ENCODE measurements around the gene ANG.
"Not testable (repeated sequence)": the region's sequence is repeated elsewhere in the genome, so short reads cannot be mapped to it uniquely, and the experiment has no call there.

ANG gene

DNA sequence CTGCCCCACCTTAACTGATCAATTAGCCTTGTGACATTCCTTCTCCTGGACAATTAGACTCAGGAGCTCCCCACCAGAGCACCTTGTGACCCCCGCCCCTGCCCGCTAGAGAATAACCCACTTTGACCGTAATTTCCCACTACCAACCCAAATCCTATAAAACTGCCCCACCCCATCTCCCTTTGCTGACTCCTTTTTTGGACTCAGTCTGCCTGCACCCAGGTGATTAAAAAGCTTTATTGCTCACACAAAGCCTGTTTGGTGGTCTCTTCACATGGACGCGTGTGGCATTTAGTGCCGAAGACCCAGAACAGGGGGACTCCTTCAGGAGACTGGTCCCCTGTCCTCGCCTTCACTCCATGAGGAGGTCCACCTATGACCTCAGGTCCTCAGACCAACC is 12.4 kb downstream of the ANG start:
- not testable (repeated sequence) for DNase-seq

DNA sequence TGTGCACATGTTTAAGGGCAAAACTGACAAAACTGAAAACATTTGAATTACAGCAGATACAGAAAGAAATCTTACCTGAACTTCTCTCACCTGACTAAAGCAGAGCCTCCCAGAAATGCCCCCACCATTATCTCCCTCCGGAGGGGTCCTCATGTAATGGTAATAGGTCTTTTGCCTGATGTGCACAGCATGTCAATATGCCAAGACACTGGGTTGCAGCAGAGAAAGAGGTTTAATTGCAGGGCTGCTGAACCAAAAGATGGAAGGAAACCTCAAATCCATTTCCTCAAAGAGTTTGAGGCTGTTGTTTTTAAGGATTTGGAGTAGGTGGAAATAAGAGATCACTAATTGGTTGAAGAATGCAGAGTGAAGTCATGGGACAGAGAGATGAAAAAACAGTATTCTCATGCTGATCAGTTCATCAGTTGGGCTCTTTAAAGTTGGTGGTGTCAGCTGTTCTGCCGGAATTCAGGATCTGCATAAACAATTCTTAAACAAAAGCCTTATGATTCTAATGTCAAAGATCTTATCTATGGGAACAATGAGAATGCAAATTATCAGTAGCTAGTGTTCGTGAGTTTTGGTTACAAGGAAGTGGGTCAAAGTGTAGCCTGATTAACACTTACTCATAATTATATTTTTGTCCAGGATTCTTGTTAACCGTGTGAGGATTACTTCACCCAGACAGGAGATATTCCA is 18.2 kb downstream of the ANG start:
- no peak for DNase-seq

- DNase-seq = no peak
These were observed 19.1 kb downstream of the ANG start for GRCh38 chr14:20707622-20708021.

- no peak for DNase-seq
These were observed 22.7 kb downstream of the ANG start for GRCh38 chr14:20711261-20711660.

DNA sequence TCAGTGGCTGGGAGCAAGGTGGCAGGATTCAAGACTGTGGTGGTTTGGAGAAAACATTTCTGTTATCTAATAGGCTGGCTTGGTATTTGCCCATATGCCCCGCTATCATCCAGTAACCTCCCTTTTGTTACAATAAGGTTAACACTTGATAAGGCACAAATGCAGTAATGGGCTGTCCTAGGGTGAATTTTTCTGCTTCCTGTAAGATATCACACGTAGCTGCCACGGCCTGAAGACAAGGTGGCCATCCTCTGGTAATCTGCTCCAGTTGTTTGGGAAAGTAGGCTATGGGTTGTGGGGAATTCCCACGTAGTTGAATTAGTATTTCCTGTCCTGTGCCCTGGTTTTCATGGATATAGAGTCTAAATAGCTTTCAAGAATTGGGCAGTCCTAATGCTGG is 23.1 kb downstream of the ANG start:
- DNase-seq = no peak

DNA sequence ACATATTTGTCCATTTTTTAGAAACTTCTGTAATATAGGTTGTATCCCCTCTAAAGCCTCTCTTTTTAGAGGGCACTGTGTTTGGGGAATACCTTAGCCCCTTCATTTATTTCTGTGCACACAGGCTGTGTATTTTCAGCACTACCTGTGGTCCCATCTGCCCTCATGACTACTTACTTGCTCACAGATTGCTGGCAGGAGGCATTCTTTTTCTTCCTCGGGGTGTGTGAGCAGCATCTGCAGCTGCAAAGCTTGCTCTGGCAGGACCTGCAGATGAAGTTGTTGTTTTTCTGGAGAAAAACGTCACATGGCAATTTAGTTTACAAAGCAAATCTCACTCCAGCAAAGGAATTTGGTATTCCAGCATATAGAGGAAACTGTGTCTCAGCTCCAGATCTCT is 24.3 kb downstream of the ANG start:
- no peak for DNase-seq

DNA sequence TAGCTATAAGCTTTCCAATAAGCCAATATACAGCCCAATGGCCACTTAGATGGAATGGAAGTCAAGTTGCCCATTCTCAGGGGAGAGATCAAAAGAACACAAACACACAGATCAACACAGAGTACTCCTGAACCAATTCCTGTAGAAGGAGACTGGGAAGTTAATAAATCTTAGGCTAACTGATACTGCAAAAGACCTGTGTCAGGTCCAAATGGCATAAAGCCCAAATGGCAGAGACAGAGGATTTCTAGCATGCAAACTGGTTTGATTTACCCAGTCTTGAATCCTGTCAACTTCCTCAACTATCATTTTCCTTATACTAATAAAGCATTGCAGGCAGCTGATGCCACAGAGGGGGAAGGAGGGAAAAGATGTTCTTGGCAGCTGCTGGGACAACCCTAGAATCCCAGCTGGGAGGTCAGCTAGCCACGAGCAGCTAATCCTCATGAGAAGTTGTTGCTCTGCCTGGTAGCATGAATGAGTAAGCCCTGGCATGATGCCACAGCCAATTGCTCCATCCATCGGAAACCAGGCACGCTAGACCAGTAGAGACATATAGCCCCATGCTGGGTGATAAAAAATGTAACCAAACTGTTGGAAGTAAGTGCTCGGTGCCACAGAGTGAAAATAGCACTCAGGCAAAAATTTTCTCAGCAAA is 26.2 kb downstream of the ANG start:
- DNase-seq = no peak

GRCh38 chr14:20719777-20720176 is 31.2 kb downstream of the ANG start:
- no peak for DNase-seq

GRCh38 chr14:20720741-20721140 is 32.2 kb downstream of the ANG start:
- no peak for DNase-seq

DNA sequence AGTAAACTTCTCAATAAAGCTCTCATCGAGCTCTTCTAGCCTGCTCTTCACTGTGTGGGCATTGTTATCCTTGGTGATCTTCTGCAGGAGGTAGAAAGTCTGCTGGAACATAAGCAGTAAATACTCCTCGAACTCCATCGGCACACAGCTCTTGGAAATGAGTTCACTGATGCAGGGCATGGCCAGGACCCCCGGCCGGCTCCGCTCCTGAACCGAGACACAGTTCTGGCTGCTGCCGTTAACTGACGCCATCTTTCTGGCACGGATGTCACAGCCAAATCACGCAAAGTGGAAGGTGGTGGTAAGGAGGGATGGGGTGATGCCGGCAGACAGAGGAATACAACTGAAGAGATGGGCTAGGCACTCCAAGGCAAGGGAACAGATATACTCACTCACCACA is 33.5 kb downstream of the ANG start:
- no peak for DNase-seq

DNA sequence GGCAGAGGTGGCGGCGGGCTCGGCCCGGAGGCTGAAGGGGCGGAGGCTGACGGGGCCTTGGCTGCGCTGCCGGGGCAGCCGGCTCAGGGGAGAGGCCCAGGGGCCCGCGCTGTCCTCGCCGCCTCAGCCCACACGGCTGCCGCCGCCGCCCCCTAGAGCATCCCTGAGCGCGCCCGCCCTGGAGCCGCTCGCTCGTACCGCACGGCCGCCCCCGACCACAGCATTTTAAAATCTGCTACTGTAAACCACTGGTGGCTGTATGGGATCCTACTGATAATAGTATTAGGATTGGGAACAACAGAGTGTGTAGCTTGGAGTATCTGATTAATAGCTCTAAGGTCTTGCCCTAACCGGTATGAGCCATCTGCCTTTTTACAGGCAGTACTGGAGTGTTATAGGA is 34.9 kb downstream of the ANG start:
- DNase-seq = no peak

DNA sequence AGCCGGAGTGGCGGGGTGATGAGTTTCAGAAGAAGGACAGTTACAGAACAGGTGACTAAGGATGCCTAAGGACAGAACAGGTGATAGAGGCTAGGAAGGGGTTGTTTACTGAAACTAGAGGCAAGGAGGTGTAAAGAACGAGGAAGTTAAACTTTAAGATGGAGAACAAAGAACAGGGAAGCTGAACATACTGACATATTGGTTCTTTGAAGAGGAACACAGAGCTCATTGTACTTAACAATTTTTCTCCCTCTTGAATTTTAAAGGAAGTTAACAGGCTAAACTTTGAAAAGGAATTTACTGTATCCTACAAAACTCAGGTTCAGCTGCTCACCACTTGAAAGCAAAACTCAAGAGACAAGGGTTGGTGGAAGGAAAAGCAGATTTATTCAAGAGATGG is 37.6 kb downstream of the ANG start:
- not testable (repeated sequence) for DNase-seq

GRCh38 chr14:20726531-20726930 is 38.0 kb downstream of the ANG start:
- no peak for DNase-seq

- no peak for DNase-seq
These were observed 42.3 kb downstream of the ANG start for GRCh38 chr14:20730891-20731290.

GRCh38 chr14:20732477-20732876 is 43.9 kb downstream of the ANG start:
- no peak for DNase-seq

GRCh38 chr14:20732979-20733635 is 44.5 kb downstream of the ANG start:
- DNase-seq = no peak

GRCh38 chr14:20733684-20734429 is 45.3 kb downstream of the ANG start:
- no peak for DNase-seq

GRCh38 chr14:20734430-20734806 is 45.9 kb downstream of the ANG start:
- no peak for DNase-seq

- not testable (repeated sequence) for DNase-seq
These were observed 49.7 kb downstream of the ANG start for GRCh38 chr14:20738292-20738691.

DNA sequence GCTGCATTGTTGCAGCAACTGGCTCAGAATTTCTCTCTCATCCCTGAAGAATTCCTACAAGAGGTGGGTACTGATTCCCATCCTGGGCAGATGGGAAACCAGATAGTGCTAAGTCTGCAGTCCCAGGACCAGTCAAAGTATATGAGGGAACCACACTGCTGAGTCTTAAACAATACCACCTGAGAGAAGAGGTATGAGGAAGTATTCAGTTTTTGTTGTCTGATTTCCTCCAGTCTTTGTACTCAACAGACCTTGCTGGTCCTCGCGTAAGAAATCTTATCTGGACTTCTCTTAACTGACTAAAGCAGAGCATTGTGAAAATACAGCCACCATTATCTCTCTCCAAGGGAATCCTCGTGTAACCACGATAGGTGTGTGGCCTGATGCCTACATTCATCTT is 53.6 kb downstream of the ANG start:
- DNase-seq = no peak

DNA sequence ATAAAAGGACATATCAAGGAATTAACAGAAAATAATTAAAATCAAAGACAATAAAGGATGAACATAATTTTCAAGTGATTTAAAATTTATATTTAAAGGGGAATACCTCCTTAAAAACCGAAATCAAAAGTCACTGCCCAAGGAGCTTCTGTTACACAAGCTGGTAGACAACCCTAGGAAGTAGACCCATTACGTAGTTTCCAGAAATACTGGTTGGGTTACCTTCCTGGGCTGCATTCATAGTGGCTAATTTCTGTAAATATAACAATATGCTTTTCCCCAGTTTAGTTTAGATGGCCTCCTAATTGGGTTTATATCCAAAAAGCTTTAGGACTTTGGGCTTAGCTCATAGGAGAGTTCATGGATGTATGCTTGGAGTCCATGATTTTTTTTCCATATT is 55.0 kb downstream of the ANG start:
- no peak for DNase-seq
